Gastrocnemius medialis (tissue), 4 donors: ENCODE data around the gene ATP6V0E2. TPM values are rescaled to one million over a fixed set of nuclear protein-coding genes. Genes with fewer than 3 reads are reported as not detected.

ENCODE experiments used
- ATAC-seq, 2 donors: fragments of 150-250 bp; one replicate each; pipeline ENCODE4 v1.9.1; 2016
- DNase-seq, 2 donors: peaks; one replicate each; pipeline ENCODE4 v3.0.0-alpha.2; 2019
- H3K27ac ChIP-seq, 4 donors: fragments of 200-600 bp; sonication (generic); 1 replicate in 1 of 4; 2 replicates in 3 of 4; pipeline ENCODE4 v1.5.1; 2016 to 2018; ENCODE audit warnings: mild to moderate bottlenecking in 2 of 4, moderate library complexity in 1 of 4
- H3K27me3 ChIP-seq, 3 donors: fragments of 200-600 bp; sonication (generic) in 2 of 3; 1 replicate in 1 of 3; 2 replicates in 2 of 3; pipeline versions ENCODE4 v1.5.1 to v1.6.0; 2016 to 2019; ENCODE audit warnings: mild to moderate bottlenecking in 1 of 3, moderate library complexity in 1 of 3
- H3K36me3 ChIP-seq, 2 donors: fragments of 200-600 bp; sonication (generic) in 1 of 2; one replicate each; pipeline ENCODE4 v1.5.1; 2017 to 2018
- H3K4me1 ChIP-seq, 2 donors: fragments of 200-600 bp; sonication (generic) in 1 of 2; one replicate each; pipeline ENCODE4 v1.5.1; 2016 to 2017; ENCODE audit warnings: mild to moderate bottlenecking in 2 of 2
- H3K4me3 ChIP-seq, 4 donors: fragments of 200-600 bp; sonication (generic) in 3 of 4; 1 replicate in 1 of 4; 2 replicates in 3 of 4; pipeline ENCODE4 v1.5.1; 2016 to 2019; ENCODE audit warnings: mild to moderate bottlenecking in 2 of 4
- H3K9me3 ChIP-seq, 3 donors: fragments of 200-600 bp; sonication (generic) in 2 of 3; 1 replicate in 1 of 3; 2 replicates in 2 of 3; pipeline ENCODE4 v1.5.1; 2016 to 2019
- POLR2A ChIP-seq, 2 donors: fragments of 450-650 bp; IDR thresholded peaks; one replicate each; pipeline ENCODE4 v1.6.1; 2017; ENCODE audit warnings: antibody characterized with exemption in 2 of 2, mild to moderate bottlenecking in 2 of 2, moderate library complexity in 2 of 2
- in situ Hi-C, 4 donors: fragments of 200-750 bp; cut with MboI; loops; one replicate each; pipeline versions ENCODE4 v1.15.0 to v1.8.0; 2017; ENCODE audit warnings: low sequenced_read_pairs in 4 of 4
- intact Hi-C: fragments of 100-400 bp; cut with DNase I; formaldehyde crosslinking; loops from one replicate; pipeline ENCODE4 v1.15.1; 2023; ENCODE audit warnings: low total_unique reads
- total RNA-seq, 4 donors: library from RNA; depleted of rRNA; stranded (reverse); fragments of >200 nt; gene quantifications; one replicate each; pipeline versions ENCODE4 v1.1.0 to v1.2.3, GENCODE V29; 2016
- TF ChIP-seq, protein P1 (sequence below), 5 experiments: fragments of 450-650 bp in 3 of 5; fragments of 200-600 bp in 2 of 5; sonication (generic) in 2 of 5; IDR thresholded peaks in 4 of 5; conservative IDR thresholded peaks in 1 of 5; 1 replicate in 4 of 5; 2 replicates in 1 of 5; pipeline ENCODE4 v1.5.1; 2016 to 2019; ENCODE audit warnings: antibody characterized with exemption in 5 of 5, mild to moderate bottlenecking in 3 of 5, moderate library complexity in 3 of 5

The ATP6V0E2 gene
- total RNA-seq, 4 donors from 2014 or later: 9.0 to 46.3 (median 12.9) TPM

DNA sequence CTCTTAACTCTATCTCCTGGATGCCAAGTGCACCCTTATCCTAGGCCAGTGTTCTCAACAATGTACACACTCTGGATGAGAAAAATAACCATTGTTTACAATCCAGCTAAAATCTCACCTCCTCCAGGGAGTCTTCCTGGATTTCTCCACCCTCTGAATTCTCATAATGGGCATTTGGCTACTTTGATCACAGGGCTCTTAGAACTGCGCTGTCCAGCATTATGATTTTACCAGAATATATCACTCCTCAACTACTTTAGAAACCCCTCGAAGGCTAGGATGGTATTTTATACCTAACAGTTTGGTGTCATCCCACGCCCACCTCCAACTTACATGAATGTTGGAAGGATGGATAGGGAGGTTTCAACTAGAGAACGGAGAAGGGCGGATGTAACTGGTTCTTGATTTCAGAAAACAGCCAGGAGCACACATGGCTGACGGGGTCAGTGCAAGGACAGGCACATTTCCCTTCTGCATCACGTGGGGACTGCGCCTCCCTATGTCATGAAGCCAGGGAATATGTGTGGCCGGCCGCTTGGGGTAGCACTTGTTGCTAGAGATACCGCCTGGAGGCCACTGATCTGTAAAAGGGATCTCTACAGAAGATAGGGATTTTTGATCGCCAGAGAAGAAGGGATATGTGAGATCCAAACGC is 1.2 kb upstream of the ATP6V0E2 start:
- Histone ChIP-seq H3K27ac (peak overlapping the region; percentile 86 to 88 (median 87)), H3K4me1 (peaks cover 13 to 14% of the 10 kb centered on the region in 2 donors)
- in situ Hi-C loops: no loop called here

DNA sequence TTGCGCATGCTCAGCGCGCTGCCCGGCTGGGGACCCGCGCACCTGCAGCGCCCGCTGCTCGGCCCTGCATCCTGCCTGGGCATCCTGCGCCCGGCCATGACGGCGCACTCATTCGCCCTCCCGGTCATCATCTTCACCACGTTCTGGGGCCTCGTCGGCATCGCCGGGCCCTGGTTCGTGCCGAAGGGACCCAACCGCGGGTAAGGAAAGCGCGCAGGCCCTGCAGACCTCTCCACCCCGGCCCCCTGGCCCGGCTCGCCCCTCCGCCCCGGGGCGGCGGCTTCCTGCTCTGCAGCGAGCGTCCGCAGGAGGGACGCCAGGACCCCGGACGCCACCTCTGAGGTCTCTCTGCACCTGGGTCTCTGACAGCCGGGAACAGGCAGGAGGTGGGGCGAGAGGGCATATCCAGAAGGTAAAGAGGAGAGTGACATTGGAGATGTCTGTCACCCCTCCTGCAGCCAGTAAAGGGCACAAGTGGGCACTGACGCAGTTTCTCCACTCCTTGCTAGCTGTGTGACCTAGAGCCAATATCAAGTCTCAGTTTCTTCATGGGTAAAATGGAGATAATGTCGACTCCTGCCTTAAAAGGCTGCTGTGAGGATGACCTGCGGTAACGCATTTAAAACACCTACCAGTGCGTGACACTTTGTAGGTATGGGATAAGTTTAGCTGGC is 338 bp downstream of the ATP6V0E2 start:
- ATAC-seq (peak in 1 of 2 donors; percentile 6), DNase-seq (no peak)
- Histone ChIP-seq H3K9me3 (no peaks in the 10 kb centered on the region), H3K36me3 (no peaks in the 10 kb centered on the region), H3K27me3 (no peaks in the 10 kb centered on the region), H3K4me1 (peaks cover 13 to 14% of the 10 kb centered on the region in 2 donors), H3K4me3 (peak overlapping the region; percentile 71 to 84 (median 73)), H3K27ac (peak overlapping the region; percentile 86 to 88 (median 87))
- no peak for TF ChIP-seq POLR2A (IDR thresholded peaks at IDR 0.05)
- TF ChIP-seq, protein P1, sequence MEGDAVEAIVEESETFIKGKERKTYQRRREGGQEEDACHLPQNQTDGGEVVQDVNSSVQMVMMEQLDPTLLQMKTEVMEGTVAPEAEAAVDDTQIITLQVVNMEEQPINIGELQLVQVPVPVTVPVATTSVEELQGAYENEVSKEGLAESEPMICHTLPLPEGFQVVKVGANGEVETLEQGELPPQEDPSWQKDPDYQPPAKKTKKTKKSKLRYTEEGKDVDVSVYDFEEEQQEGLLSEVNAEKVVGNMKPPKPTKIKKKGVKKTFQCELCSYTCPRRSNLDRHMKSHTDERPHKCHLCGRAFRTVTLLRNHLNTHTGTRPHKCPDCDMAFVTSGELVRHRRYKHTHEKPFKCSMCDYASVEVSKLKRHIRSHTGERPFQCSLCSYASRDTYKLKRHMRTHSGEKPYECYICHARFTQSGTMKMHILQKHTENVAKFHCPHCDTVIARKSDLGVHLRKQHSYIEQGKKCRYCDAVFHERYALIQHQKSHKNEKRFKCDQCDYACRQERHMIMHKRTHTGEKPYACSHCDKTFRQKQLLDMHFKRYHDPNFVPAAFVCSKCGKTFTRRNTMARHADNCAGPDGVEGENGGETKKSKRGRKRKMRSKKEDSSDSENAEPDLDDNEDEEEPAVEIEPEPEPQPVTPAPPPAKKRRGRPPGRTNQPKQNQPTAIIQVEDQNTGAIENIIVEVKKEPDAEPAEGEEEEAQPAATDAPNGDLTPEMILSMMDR (IDR thresholded peaks at IDR 0.05 in 4 of 5, conservative IDR thresholded peaks at IDR 0.05 in 1 of 5): no peak
- intact Hi-C loops (loop anchor here (1.0 to 5.0 kb wide), 5 partner anchors 36 to 932 kb away; partner anchors contain the start of genes ZNF775 and ZNF862), in situ Hi-C loops (no loop called here)

More for the DNA sequence above, 1.2 kb upstream of the ATP6V0E2 start:
- no peaks in the 10 kb centered on the region for H3K9me3 ChIP-seq
- intact Hi-C loops: loop anchor here (1.0 to 5.0 kb wide), 5 partner anchors 34 to 930 kb away; partner anchors contain the start of genes ZNF775 and ZNF862
- TF ChIP-seq, protein P1 (IDR thresholded peaks at IDR 0.05 in 4 of 5, conservative IDR thresholded peaks at IDR 0.05 in 1 of 5): peak in 3 of 5 experiments; percentile 11 to 35 (median 26)
- peak; percentile 44 to 56 for TF ChIP-seq POLR2A (IDR thresholded peaks at IDR 0.05)
- H3K27me3 ChIP-seq: no peaks in the 10 kb centered on the region
- DNase-seq (peak; percentile 84 to 88), ATAC-seq (peak; percentile 86 to 87)
- H3K36me3 ChIP-seq: no peaks in the 10 kb centered on the region
- H3K4me3 ChIP-seq: peak overlapping the region; percentile 71 to 84 (median 73)

DNA sequence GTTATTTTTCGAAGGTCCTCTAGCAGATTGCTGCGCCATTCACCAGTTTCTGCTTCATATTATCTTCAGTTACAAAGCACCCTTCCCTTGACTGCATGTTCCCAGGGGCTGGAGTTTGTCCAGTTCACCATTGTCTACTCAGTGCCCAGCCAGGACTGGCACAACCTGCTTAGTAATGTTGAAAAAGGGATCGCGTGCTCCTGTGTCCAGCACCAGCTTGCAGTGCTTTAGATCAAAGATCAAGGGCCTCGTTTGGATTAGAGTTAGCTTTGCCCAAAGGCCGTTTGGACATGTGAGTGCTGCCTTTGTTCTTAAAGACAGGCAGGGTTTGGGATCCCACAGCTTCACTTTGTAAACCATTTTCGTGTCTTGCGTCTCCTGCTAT is 867 bp downstream of the ATP6V0E2 start:
- in situ Hi-C loops (no loop called here), intact Hi-C loops (loop anchor here (5.0 kb wide), 4 partner anchors 102 to 932 kb away; partner anchors contain the start of genes ZNF467 and ZNF775)
- Histone ChIP-seq H3K4me1 (peaks cover 13 to 14% of the 10 kb centered on the region in 2 donors), H3K27me3 (no peaks in the 10 kb centered on the region), H3K27ac (no peak overlapping the region), H3K4me3 (peak overlapping the region in 3 of 4 donors; percentile 71 to 84 (median 73)), H3K9me3 (no peaks in the 10 kb centered on the region), H3K36me3 (no peaks in the 10 kb centered on the region)
- DNase-seq (no peak), ATAC-seq (no peak)
- TF ChIP-seq, protein P1 (IDR thresholded peaks at IDR 0.05 in 4 of 5, conservative IDR thresholded peaks at IDR 0.05 in 1 of 5): no peak
- TF ChIP-seq POLR2A (IDR thresholded peaks at IDR 0.05): no peak

DNA sequence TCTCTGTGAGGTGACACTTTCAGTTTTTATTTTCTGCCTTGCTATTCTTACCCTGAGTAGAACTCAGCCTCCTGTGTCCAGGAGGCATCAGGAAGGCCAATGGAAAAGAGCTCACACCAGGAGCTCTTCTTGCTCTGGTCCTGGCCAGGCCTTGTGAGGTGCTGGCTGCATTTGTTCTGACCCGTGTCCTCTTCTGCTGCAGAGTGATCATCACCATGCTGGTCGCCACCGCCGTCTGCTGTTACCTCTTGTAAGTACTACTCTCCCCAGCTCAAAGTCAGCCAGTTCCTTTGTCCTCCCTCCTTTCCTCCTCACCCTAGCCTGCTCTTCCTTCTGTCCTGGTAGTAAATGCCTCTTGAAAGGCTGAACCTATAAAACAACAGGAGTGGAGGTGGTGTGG is 1.6 kb downstream of the ATP6V0E2 start:
- in situ Hi-C loops (no loop called here), intact Hi-C loops (loop anchor here (5.0 kb wide), 1 partner anchor 103 kb away; the partner anchor contains the start of gene ZNF467)
- H3K27me3 ChIP-seq: no peaks in the 10 kb centered on the region
- no peaks in the 10 kb centered on the region for H3K9me3 ChIP-seq
- peaks cover 13 to 14% of the 10 kb centered on the region in 2 donors for H3K4me1 ChIP-seq
- no peak overlapping the region for H3K27ac ChIP-seq
- no peaks in the 10 kb centered on the region for H3K36me3 ChIP-seq
- ATAC-seq (no peak), DNase-seq (no peak)
- no peak overlapping the region for H3K4me3 ChIP-seq
- TF ChIP-seq, protein P1 (IDR thresholded peaks at IDR 0.05 in 4 of 5, conservative IDR thresholded peaks at IDR 0.05 in 1 of 5): no peak
- TF ChIP-seq POLR2A (IDR thresholded peaks at IDR 0.05): no peak
